Activated CD4-positive, alpha-beta memory T cell treated with anti-CD3 and anti-CD28 coated beads for 36 hours (primary cell): ENCODE measurements around the gene RBM44. TPM values are rescaled to one million over a fixed set of nuclear protein-coding genes. Genes with fewer than 3 reads are reported as not detected.

ENCODE experiments used
- CTCF ChIA-PET: fragments of 350-600 bp; sonication (Branson Sonifier 250); formaldehyde crosslinking; loops from one replicate; lab custom pipeline; 2021; ENCODE audit warnings: antibody characterized with exemption, inconsistent platforms; lab: Charles Lee
- POLR2A ChIA-PET: fragments of 350-600 bp; sonication (Branson Sonifier 250); formaldehyde crosslinking; loops from one replicate; lab custom pipeline; 2021; ENCODE audit warnings: antibody characterized with exemption; lab: Charles Lee
- DNase-seq: peaks from one replicate; pipeline ENCODE4 v3.0.0-alpha.2; 2020
- H3K27ac Mint-ChIP-seq: one replicate; pipeline ENCODE4 v1.8.0; 2021; ENCODE audit warnings: mixed read lengths
- H3K27me3 Mint-ChIP-seq: one replicate; pipeline ENCODE4 v1.8.0; 2021; ENCODE audit warnings: mixed read lengths
- H3K36me3 Mint-ChIP-seq: one replicate; pipeline ENCODE4 v1.8.0; 2021; ENCODE audit warnings: mixed read lengths
- H3K4me1 Mint-ChIP-seq: one replicate; pipeline ENCODE4 v1.8.0; 2021; ENCODE audit warnings: low read depth, mixed read lengths
- H3K4me3 Mint-ChIP-seq: one replicate; pipeline ENCODE4 v1.8.0; 2021; ENCODE audit warnings: mild to moderate bottlenecking, mixed read lengths
- H3K9me3 Mint-ChIP-seq: one replicate; pipeline ENCODE4 v1.8.0; 2021; ENCODE audit warnings: mixed read lengths
- intact Hi-C: fragments of 100-400 bp; cut with micrococcal nuclease; formaldehyde crosslinking; loops from one replicate; pipeline ENCODE4 v1.15.1; 2023
- total RNA-seq, 2 experiments: library from RNA; stranded (reverse); gene quantifications; one replicate each; pipeline ENCODE4 v1.2.3, GENCODE V29; 2021

Gene RBM44
- total RNA-seq, 2 experiments from 2014 or later, result 0.69 to 0.75 TPM

GRCh38 chr2:237875256-237876060 lies 76.9 kb downstream of the RBM44 start:
- no peak for DNase-seq
- H3K4me3 Mint-ChIP-seq, result no peak overlapping the region
- peaks cover 13% of the 10 kb centered on the region for H3K27me3 Mint-ChIP-seq
- H3K27ac Mint-ChIP-seq, result no peak overlapping the region
- CTCF ChIA-PET, result interaction anchor here (0.9 kb wide), 1 partner anchor 95 kb away, joined by 3 read pairs; no protein-coding TSS in a partner anchor
- no peaks in the 10 kb centered on the region for H3K9me3 Mint-ChIP-seq
- intact Hi-C loops, result no loop called here
- peaks cover 3% of the 10 kb centered on the region for H3K4me1 Mint-ChIP-seq
- H3K36me3 Mint-ChIP-seq, result no peaks in the 10 kb centered on the region
- POLR2A ChIA-PET, result no interaction called here

- CTCF ChIA-PET, result interaction anchor here (0.9 kb wide), 1 partner anchor 96 kb away, joined by 3 read pairs; no protein-coding TSS in a partner anchor
- Mint-ChIP-seq H3K4me3 (no peak overlapping the region), H3K9me3 (no peaks in the 10 kb centered on the region), H3K4me1 (peaks cover 3% of the 10 kb centered on the region), H3K27ac (no peak overlapping the region), H3K36me3 (no peaks in the 10 kb centered on the region), H3K27me3 (peaks cover 9% of the 10 kb centered on the region)
- no peak for DNase-seq
- intact Hi-C loops, result no loop called here
- POLR2A ChIA-PET, result no interaction called here
These were observed 77.5 kb downstream of the RBM44 start for GRCh38 chr2:237876061-237876526.

- ChIA-PET POLR2A (no interaction called here), CTCF (no interaction called here)
- intact Hi-C loops, result no loop called here
- no peak overlapping the region for H3K4me3 Mint-ChIP-seq
- DNase-seq, result no peak
- peaks cover 3% of the 10 kb centered on the region for H3K4me1 Mint-ChIP-seq
- no peaks in the 10 kb centered on the region for H3K9me3 Mint-ChIP-seq
- no peak overlapping the region for H3K27ac Mint-ChIP-seq
- H3K36me3 Mint-ChIP-seq, result no peaks in the 10 kb centered on the region
- H3K27me3 Mint-ChIP-seq, result peaks cover 7% of the 10 kb centered on the region
These were observed 78.0 kb downstream of the RBM44 start for GRCh38 chr2:237876532-237876931.

GRCh38 chr2:237876951-237877491 lies 78.4 kb downstream of the RBM44 start:
- intact Hi-C loops, result no loop called here
- no peaks in the 10 kb centered on the region for H3K9me3 Mint-ChIP-seq
- ChIA-PET CTCF (no interaction called here), POLR2A (no interaction called here)
- H3K27me3 Mint-ChIP-seq, result peaks cover 5% of the 10 kb centered on the region
- H3K4me3 Mint-ChIP-seq, result no peak overlapping the region
- no peaks in the 10 kb centered on the region for H3K36me3 Mint-ChIP-seq
- H3K27ac Mint-ChIP-seq, result no peak overlapping the region
- H3K4me1 Mint-ChIP-seq, result peaks cover 3% of the 10 kb centered on the region
- DNase-seq, result no peak

GRCh38 chr2:237877576-237878307 lies 79.2 kb downstream of the RBM44 start:
- H3K4me1 Mint-ChIP-seq, result peaks cover 3% of the 10 kb centered on the region
- CTCF ChIA-PET, result no interaction called here
- no peaks in the 10 kb centered on the region for H3K9me3 Mint-ChIP-seq
- H3K27me3 Mint-ChIP-seq, result peaks cover 5% of the 10 kb centered on the region
- H3K36me3 Mint-ChIP-seq, result no peaks in the 10 kb centered on the region
- intact Hi-C loops, result no loop called here
- POLR2A ChIA-PET, result no interaction called here
- no peak overlapping the region for H3K27ac Mint-ChIP-seq
- DNase-seq, result no peak
- no peak overlapping the region for H3K4me3 Mint-ChIP-seq

GRCh38 chr2:237878321-237879057 lies 79.9 kb downstream of the RBM44 start:
- DNase-seq, result no peak
- ChIA-PET CTCF (no interaction called here), POLR2A (interaction anchor here (0.6 kb wide), 1 partner anchor 465 kb away, joined by 5 read pairs; no protein-coding TSS in a partner anchor)
- Mint-ChIP-seq H3K4me1 (peaks cover 3% of the 10 kb centered on the region), H3K36me3 (no peaks in the 10 kb centered on the region), H3K27ac (no peak overlapping the region), H3K4me3 (no peak overlapping the region), H3K9me3 (no peaks in the 10 kb centered on the region), H3K27me3 (peaks cover 3% of the 10 kb centered on the region)
- intact Hi-C loops, result no loop called here

GRCh38 chr2:237879058-237879430 lies 80.5 kb downstream of the RBM44 start:
- ChIA-PET CTCF (no interaction called here), POLR2A (interaction anchor here (0.6 kb wide), 1 partner anchor 464 kb away, joined by 5 read pairs; no protein-coding TSS in a partner anchor)
- H3K27me3 Mint-ChIP-seq, result no peaks in the 10 kb centered on the region

GRCh38 chr2:237879991-237880560 lies 81.5 kb downstream of the RBM44 start:
- intact Hi-C loops, result no loop called here
- Mint-ChIP-seq H3K9me3 (no peaks in the 10 kb centered on the region), H3K4me1 (no peaks in the 10 kb centered on the region), H3K27ac (no peak overlapping the region), H3K27me3 (no peaks in the 10 kb centered on the region), H3K36me3 (no peaks in the 10 kb centered on the region), H3K4me3 (no peak overlapping the region)
- POLR2A ChIA-PET, result no interaction called here
- DNase-seq, result no peak
- CTCF ChIA-PET, result no interaction called here

More at GRCh38 chr2:237879058-237879430, 80.5 kb downstream of the RBM44 start:
- H3K4me1 Mint-ChIP-seq, result no peaks in the 10 kb centered on the region
- no peak overlapping the region for H3K27ac Mint-ChIP-seq
- H3K4me3 Mint-ChIP-seq, result no peak overlapping the region
- intact Hi-C loops, result no loop called here
- no peak for DNase-seq
- H3K36me3 Mint-ChIP-seq, result no peaks in the 10 kb centered on the region
- H3K9me3 Mint-ChIP-seq, result no peaks in the 10 kb centered on the region

GRCh38 chr2:237882510-237883481 lies 84.2 kb downstream of the RBM44 start:
- no peak overlapping the region for H3K4me3 Mint-ChIP-seq
- intact Hi-C loops, result no loop called here
- H3K27ac Mint-ChIP-seq, result no peak overlapping the region
- POLR2A ChIA-PET, result no interaction called here
- DNase-seq, result no peak
- no peaks in the 10 kb centered on the region for H3K36me3 Mint-ChIP-seq
- H3K9me3 Mint-ChIP-seq, result no peaks in the 10 kb centered on the region
- CTCF ChIA-PET, result no interaction called here
- no peaks in the 10 kb centered on the region for H3K27me3 Mint-ChIP-seq
- H3K4me1 Mint-ChIP-seq, result no peaks in the 10 kb centered on the region

GRCh38 chr2:237883951-237884446 lies 85.4 kb downstream of the RBM44 start:
- intact Hi-C loops, result no loop called here
- no peaks in the 10 kb centered on the region for H3K9me3 Mint-ChIP-seq
- H3K27me3 Mint-ChIP-seq, result no peaks in the 10 kb centered on the region
- H3K36me3 Mint-ChIP-seq, result no peaks in the 10 kb centered on the region
- POLR2A ChIA-PET, result no interaction called here
- no peak for DNase-seq
- H3K27ac Mint-ChIP-seq, result no peak overlapping the region
- CTCF ChIA-PET, result no interaction called here
- no peak overlapping the region for H3K4me3 Mint-ChIP-seq
- no peaks in the 10 kb centered on the region for H3K4me1 Mint-ChIP-seq

GRCh38 chr2:237884681-237885080 lies 86.1 kb downstream of the RBM44 start:
- Mint-ChIP-seq H3K27me3 (no peaks in the 10 kb centered on the region), H3K36me3 (no peaks in the 10 kb centered on the region), H3K27ac (no peak overlapping the region), H3K4me1 (no peaks in the 10 kb centered on the region), H3K4me3 (no peak overlapping the region), H3K9me3 (no peaks in the 10 kb centered on the region)
- no peak for DNase-seq
- intact Hi-C loops, result no loop called here
- ChIA-PET POLR2A (no interaction called here), CTCF (no interaction called here)
